Measurements from ENCODE around the gene AASDHPPT.

Gene AASDHPPT

GRCh38 chr11:106086850-106087249 lies 9.4 kb downstream of the AASDHPPT start:
- DNase-seq = no peak

DNA sequence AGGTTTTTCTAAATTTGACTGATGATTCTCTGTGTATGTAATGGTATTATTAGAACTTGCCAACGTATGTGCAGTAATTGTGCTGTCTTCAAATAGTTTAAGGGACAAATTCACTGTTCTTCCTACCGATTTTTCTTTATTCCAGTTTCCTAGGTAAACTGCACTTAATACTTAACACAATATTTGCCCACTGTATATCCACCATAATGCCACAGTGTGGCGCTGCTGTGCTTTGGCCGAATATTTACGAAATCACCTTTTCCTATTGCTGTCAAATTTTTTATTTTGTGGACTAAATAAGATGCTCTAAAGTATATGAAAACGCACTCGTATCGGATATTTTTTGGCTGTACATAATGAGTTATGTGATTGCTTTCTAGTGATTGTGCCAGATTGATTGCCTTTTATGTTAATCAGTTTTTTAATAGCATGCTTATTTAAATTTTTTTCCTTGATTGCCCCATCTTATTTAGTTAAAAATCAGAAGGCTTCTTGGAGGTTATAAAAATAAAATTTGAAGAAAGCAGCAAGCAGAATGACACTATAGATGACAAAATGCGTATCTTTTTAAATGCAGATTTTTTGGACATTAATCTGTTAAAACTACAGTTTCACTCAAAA lies 10.5 kb downstream of the AASDHPPT start:
- no peak for DNase-seq

GRCh38 chr11:106088896-106089295 lies 11.4 kb downstream of the AASDHPPT start:
- DNase-seq = no peak

GRCh38 chr11:106091480-106092123 lies 14.1 kb downstream of the AASDHPPT start:
- DNase-seq = no peak

- DNase-seq = no peak
Measured at GRCh38 chr11:106092446-106092845, 15.0 kb downstream of the AASDHPPT start.

DNA sequence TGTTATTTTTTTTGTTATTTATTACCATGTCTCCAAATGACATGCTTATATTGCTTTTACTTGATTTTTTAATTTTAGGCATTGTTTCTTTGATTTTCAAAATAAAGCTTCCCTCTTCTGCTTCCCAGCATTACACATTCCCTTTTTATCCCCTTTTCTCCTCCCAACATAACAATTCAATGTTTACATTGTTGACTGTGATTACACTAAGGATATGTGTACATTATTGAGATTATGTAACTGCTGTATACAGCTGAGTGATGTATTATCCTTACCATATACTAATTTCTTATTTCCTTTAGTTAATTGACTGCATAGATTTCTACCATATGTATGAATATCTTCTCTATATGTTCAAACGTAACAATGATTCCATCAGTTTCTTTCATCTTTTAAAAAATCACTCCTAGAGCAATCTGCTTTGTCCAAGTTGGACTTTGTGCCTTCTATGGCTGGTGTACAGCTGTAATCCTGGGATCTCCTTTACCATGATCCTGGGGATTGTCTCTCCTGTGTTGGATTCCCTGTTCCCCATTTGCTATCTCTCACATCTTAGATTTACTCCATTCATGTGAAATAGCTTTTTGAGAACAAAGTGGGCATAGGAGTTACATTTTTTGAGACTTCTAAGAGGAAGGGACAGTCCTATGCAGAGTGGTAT lies 21.6 kb downstream of the AASDHPPT start:
- DNase-seq = no peak

DNA sequence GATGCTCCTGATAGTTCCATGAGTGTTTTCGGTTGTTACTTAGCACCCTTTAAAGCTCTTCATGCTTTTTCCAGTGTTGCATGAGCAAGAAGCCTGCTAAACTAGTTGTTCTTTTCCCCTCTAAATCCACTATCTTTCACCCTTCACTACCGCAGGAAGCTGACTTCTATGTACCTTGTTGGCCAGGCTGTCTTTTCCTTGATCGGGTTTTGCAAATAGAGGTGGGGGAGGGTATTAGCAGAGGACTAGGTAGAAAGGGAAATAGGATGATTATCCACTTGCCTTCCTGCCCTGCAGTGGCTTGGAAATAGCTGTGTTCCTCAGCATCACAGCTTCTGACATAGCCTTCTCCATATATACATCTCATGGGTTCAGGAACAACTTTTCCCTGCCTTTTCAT lies 23.9 kb downstream of the AASDHPPT start:
- no peak for DNase-seq

GRCh38 chr11:106101819-106102218 lies 24.4 kb downstream of the AASDHPPT start:
- DNase-seq = no peak

DNA sequence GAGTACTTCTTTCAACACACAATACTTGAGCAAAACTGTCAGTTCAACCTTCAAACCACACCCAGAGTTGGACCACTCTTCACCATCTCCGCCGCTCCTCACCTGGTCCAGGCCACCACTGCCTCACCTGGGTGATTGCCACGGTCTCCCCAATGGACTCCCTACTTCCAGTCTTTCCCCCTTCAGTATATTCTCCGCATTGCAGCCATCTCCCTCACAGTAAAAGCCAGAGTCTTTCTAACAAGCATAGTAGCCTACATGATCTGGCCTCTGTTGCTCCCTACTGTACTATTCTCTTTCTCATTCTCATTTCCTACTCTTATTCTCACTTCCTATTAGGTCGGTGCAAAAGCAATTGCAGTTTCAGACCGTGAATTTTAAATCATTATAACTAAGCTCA lies 28.5 kb downstream of the AASDHPPT start:
- no peak for DNase-seq

GRCh38 chr11:106121570-106122320 lies 44.3 kb downstream of the AASDHPPT start:
- no peak for DNase-seq

GRCh38 chr11:106127604-106128003 lies 50.1 kb downstream of the AASDHPPT start:
- DNase-seq = no peak

- no peak for DNase-seq
Measured at GRCh38 chr11:106128740-106129139, 51.3 kb downstream of the AASDHPPT start.

DNA sequence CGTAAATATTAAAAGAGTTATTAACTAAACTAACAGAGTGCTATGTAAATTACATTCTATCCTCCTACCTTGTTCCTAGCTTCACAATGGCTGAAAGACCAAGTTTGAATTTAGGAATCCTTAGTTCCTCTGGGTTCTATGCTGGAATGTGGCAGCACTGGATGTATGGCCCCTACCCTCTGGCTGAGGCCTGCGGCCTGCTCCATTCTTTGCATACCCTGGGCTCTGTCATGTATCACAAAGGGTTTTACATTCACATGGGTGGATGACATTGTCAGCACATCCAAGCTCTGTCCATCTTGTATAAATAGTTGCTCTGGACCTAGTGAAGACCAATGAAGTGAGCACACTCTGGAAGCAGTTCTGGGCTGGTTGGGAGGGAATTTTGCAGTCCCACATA lies 54.5 kb downstream of the AASDHPPT start:
- DNase-seq = no peak

GRCh38 chr11:106132582-106133354 lies 55.3 kb downstream of the AASDHPPT start:
- no peak for DNase-seq

DNA sequence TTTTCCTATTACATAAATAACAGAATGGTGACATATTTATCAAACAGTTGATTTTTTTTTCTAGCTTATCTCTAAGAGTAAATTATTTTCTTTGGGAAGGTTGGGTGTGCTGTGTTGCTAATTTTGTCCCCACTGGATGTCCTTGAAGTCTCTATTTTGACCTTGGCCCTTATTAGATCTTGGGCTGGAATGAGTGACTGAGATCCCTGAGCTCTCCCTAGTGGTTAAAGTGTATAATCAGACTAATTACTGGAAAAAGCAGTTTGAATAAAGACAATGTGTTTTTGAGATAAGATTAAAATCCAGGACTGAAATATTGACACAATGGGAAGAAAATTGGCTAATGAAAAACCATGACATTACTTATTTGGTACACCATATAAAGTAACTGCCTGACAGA lies 56.1 kb downstream of the AASDHPPT start:
- DNase-seq = no peak

GRCh38 chr11:106137061-106137460 lies 59.6 kb downstream of the AASDHPPT start:
- DNase-seq = no peak

DNA sequence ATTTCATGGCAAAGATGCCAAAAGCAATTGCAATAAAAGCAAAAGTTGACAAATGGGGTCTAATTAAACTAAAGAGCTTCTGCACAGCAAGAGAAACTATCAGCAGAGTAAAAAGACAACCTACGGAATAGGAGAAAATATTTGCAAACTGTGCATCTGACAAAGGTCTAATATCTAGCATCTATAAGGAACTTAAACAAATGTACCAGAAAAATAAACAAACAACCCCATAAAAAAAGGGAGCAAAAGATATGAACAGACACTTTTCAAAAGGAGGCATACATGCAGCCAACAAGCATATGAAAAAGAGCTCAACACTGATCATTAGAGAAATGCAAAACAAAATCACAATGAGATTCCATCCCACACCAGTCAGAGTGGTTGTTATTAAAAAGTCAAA lies 60.3 kb downstream of the AASDHPPT start:
- no peak for DNase-seq
